IMR-90 (cell line): Measurements from ENCODE around the gene PLPP3. TPM values are rescaled to one million over a fixed set of nuclear protein-coding genes. Genes with fewer than 3 reads are reported as not detected.

ENCODE experiments used
- ATAC-seq: fragments of 200-7000 bp; cut with Tn5 transposase; 2 replicates; pipeline ENCODE4 v1.9.1; 2020; ENCODE audit warnings: low read depth, mild to moderate bottlenecking, moderate library complexity
- BruUV-seq: library from RNA; stranded (reverse); fragments of 400-500 nt; replicated peaks from 2 replicates; lab custom pipeline; 2021; lab: Mats Ljungman, UMichigan
- CTCF ChIA-PET: fragments of 300-600 bp; formaldehyde crosslinking; extraction: SDS; loops from one replicate; lab custom pipeline; 2021; ENCODE audit warnings: antibody characterized with exemption; lab: Yijun Ruan, JAX
- POLR2A ChIA-PET: fragments of 300-600 bp; sonication (Branson Sonifier 250); formaldehyde crosslinking; loops from one replicate; lab custom pipeline; 2022; ENCODE audit warnings: antibody characterized with exemption; ENCODE audit not compliant: unreplicated experiment; lab: Charles Lee
- DNase-seq: peaks from one replicate; pipeline ENCODE4 v3.0.0; 2013
- H2AFZ ChIP-seq: replicated peaks from 2 replicates; pipeline ENCODE3; 2013; ENCODE audit warnings: low read length, mild to moderate bottlenecking; ENCODE audit not compliant: poor library complexity
- H2AK5ac ChIP-seq: 2 replicates; pipeline ENCODE4 v1.6.1; 2013; ENCODE audit warnings: low read depth, low read length, inconsistent platforms
- H2AK9ac ChIP-seq: replicated peaks from 2 replicates; pipeline ENCODE3; 2013; ENCODE audit warnings: mild to moderate bottlenecking, low read depth, low read length, moderate library complexity; ENCODE audit not compliant: poor library complexity
- H2BK120ac ChIP-seq: 2 replicates; pipeline ENCODE4 v1.6.1; 2013; ENCODE audit warnings: low read depth, low read length, inconsistent platforms
- H2BK15ac ChIP-seq: 3 replicates; pipeline ENCODE4 v1.6.1; 2013; ENCODE audit warnings: low read depth, low read length, inconsistent platforms
- H2BK20ac ChIP-seq: 2 replicates; pipeline ENCODE4 v1.6.1; 2013; ENCODE audit warnings: low read depth, mild to moderate bottlenecking, inconsistent platforms, low read length, moderate library complexity
- H2BK5ac ChIP-seq: 2 replicates; pipeline ENCODE4 v1.6.1; 2013; ENCODE audit warnings: mild to moderate bottlenecking, low read depth, low read length, inconsistent platforms; ENCODE audit not compliant: poor library complexity, severe bottlenecking
- H3K14ac ChIP-seq: replicated peaks from 2 replicates; pipeline ENCODE4 v1.6.1; 2013; ENCODE audit warnings: low read depth, low read length, inconsistent platforms
- H3K18ac ChIP-seq: 2 replicates; pipeline ENCODE4 v1.6.1; 2013; ENCODE audit warnings: low read depth, low read length, control low read depth
- H3K23ac ChIP-seq: 2 replicates; pipeline ENCODE4 v1.6.1; 2013; ENCODE audit warnings: low read depth, low read length, inconsistent platforms
- H3K27ac ChIP-seq: 2 replicates; pipeline ENCODE4 v1.5.1; 2013; ENCODE audit warnings: mild to moderate bottlenecking, control low read depth, low read length; ENCODE audit not compliant: insufficient read depth
- H3K27me3 ChIP-seq: 2 replicates; pipeline ENCODE4 v1.6.1; 2013; ENCODE audit warnings: low read length; ENCODE audit not compliant: control insufficient read depth, insufficient read depth
- H3K36me3 ChIP-seq: 2 replicates; pipeline ENCODE4 v1.6.1; 2013; ENCODE audit warnings: low read length, mixed read lengths; ENCODE audit not compliant: control insufficient read depth, insufficient read depth
- H3K4ac ChIP-seq: 2 replicates; pipeline ENCODE4 v1.6.1; 2013; ENCODE audit warnings: low read depth, low read length, inconsistent platforms
- H3K4me1 ChIP-seq: 2 replicates; pipeline ENCODE4 v1.6.1; 2013; ENCODE audit warnings: low read length, mixed read lengths; ENCODE audit not compliant: control insufficient read depth, insufficient read depth
- H3K4me2 ChIP-seq: 2 replicates; pipeline ENCODE4 v1.6.1; 2013; ENCODE audit warnings: low read depth, mild to moderate bottlenecking, control low read depth, low read length, moderate library complexity
- H3K4me3 ChIP-seq: 2 replicates; pipeline ENCODE4 v1.5.1; 2013; ENCODE audit warnings: low read depth, mild to moderate bottlenecking, control low read depth, low read length, moderate library complexity; ENCODE audit not compliant: insufficient read depth
- H3K56ac ChIP-seq: 2 replicates; pipeline ENCODE4 v1.6.1; 2013; ENCODE audit warnings: low read length, inconsistent platforms; ENCODE audit not compliant: insufficient read depth; ENCODE audit errors: extremely low read depth
- H3K79me1 ChIP-seq, 2 experiments: 2 replicates each; pipeline ENCODE4 v1.6.1; 2013; ENCODE audit warnings: low read length in 2 of 2, inconsistent platforms in 1 of 2, low read depth in 1 of 2
- H3K9ac ChIP-seq: 2 replicates; pipeline ENCODE4 v1.6.1; 2013; ENCODE audit warnings: low read depth, low read length, control low read depth
- H3K9me1 ChIP-seq: 2 replicates; pipeline ENCODE4 v1.6.1; 2013; ENCODE audit warnings: low read length, inconsistent platforms; ENCODE audit not compliant: insufficient read depth
- H3K9me3 ChIP-seq: 2 replicates; pipeline ENCODE4 v1.6.1; 2013; ENCODE audit warnings: low read length; ENCODE audit not compliant: control insufficient read depth, insufficient read depth
- H4K20me1 ChIP-seq: 2 replicates; pipeline ENCODE4 v1.6.1; 2013; ENCODE audit warnings: low read length, inconsistent platforms; ENCODE audit not compliant: insufficient read depth
- H4K5ac ChIP-seq: 2 replicates; pipeline ENCODE4 v1.6.1; 2013; ENCODE audit warnings: mild to moderate bottlenecking, low read depth, low read length, control low read depth
- H4K8ac ChIP-seq, 2 experiments: 2 replicates each; pipeline ENCODE4 v1.6.1; 2013; ENCODE audit warnings: low read depth in 2 of 2, low read length in 2 of 2, control low read depth in 1 of 2, inconsistent platforms in 1 of 2
- H4K91ac ChIP-seq: 2 replicates; pipeline ENCODE4 v1.6.1; 2013; ENCODE audit warnings: low read depth, low read length, inconsistent platforms; ENCODE audit not compliant: insufficient read depth
- CEBPB ChIP-seq: IDR thresholded peaks from 2 replicates; pipeline ENCODE4 v1.6.1; 2012; ENCODE audit warnings: low read depth, low read length, improper control_type of control experiment
- MAFK ChIP-seq: IDR thresholded peaks from 2 replicates; pipeline ENCODE4 v1.6.1; 2012; ENCODE audit warnings: low read depth, low read length, improper control_type of control experiment
- POLR2A ChIP-seq: IDR thresholded peaks from 2 replicates; pipeline ENCODE4 v1.6.1; 2012; ENCODE audit warnings: mild to moderate bottlenecking, low read depth, low read length
- RAD21 ChIP-seq: IDR thresholded peaks from 2 replicates; pipeline ENCODE4 v1.6.1; 2012; ENCODE audit warnings: low read length, improper control_type of control experiment
- RCOR1 ChIP-seq: IDR thresholded peaks from 2 replicates; pipeline ENCODE4 v1.6.1; 2012; ENCODE audit warnings: mild to moderate bottlenecking, low read length, improper control_type of control experiment; ENCODE audit not compliant: insufficient replicate concordance
- SMC3 ChIP-seq: fragments of 150-350 bp; IDR thresholded peaks from 2 replicates; pipeline ENCODE4 v1.6.1; 2016; ENCODE audit warnings: low read depth, mild to moderate bottlenecking, antibody characterized with exemption, low read length, moderate library complexity
- WGBS, 2 experiments: methylation state at CpG; one replicate each; pipeline versions ENCODE4 v1.1.5 to v1.1.7; 2013; ENCODE audit warnings: missing lambda C conversion rate in 2 of 2; ENCODE audit not compliant: insufficient read length in 1 of 2; ENCODE audit errors: extremely low coverage in 2 of 2; 5-methylcytosine and 5-hydroxymethylcytosine counted together
- dilution Hi-C: fragments of 300-500 bp; cut with HindIII; formaldehyde crosslinking; loops from one replicate; pipeline ENCODE4 v1.14.3; 2018; ENCODE audit warnings: low sequenced_read_pairs; ENCODE audit not compliant: unreplicated experiment
- in situ Hi-C: fragments of 300-500 bp; cut with MboI; formaldehyde crosslinking; loops from 3 replicates; pipeline ENCODE4 v1.14.3; 2019; ENCODE audit warnings: low sequenced_read_pairs, inconsistent platforms, mixed read lengths
- intact Hi-C: fragments of 100-400 bp; cut with micrococcal nuclease; formaldehyde crosslinking; loops from 2 replicates; pipeline ENCODE4 v1.10.0; 2022
- polyA plus RNA-seq, 3 experiments: library from polyadenylated mRNA; depleted of rRNA; stranded (reverse); fragments of >200 nt; gene quantifications; 2 replicates each; pipeline ENCODE4 v1.2.3, GENCODE V29; 2012; ENCODE audit warnings: low replicate concordance in 1 of 3
- total RNA-seq: library from RNA; depleted of rRNA; stranded (reverse); fragments of >200 nt; gene quantifications from 2 replicates; pipeline ENCODE4 v1.2.3, GENCODE V29; 2012
- TF ChIP-seq, protein P1 (sequence below): fragments of 150-350 bp; IDR thresholded peaks from 2 replicates; pipeline ENCODE4 v1.6.1; 2017; ENCODE audit warnings: mild to moderate bottlenecking, antibody characterized with exemption, low read length, low read depth
- TF ChIP-seq, protein P2 (sequence below): fragments of 150-350 bp; IDR thresholded peaks from 2 replicates; pipeline ENCODE4 v1.6.1; 2016; ENCODE audit warnings: low read depth, mild to moderate bottlenecking, low read length, moderate library complexity, borderline replicate concordance

PLPP3 gene
- total and polyA plus RNA-seq, 2 of the 4 experiments (the other 2 are of a cell fraction), result 49.9 to 56.6 TPM

GRCh38 chr1:56446531-56447098 lies 132.7 kb downstream of the PLPP3 start:
- Histone ChIP-seq H3K27me3 (no peaks in the 10 kb centered on the region; the same call in 1 of the 2 replicates), H4K91ac (no peak overlapping the region), H3K36me3 (no peaks in the 10 kb centered on the region), H2AK5ac (no peak overlapping the region), H3K56ac (no peak overlapping the region), H3K27ac (peak overlapping the region; percentile 33; the same call in 1 of the 2 replicates), H3K4me1 (peaks cover 10% of the 10 kb centered on the region; the same call in 1 of the 2 replicates), H3K9me1 (peaks cover 3% of the 10 kb centered on the region), H4K20me1 (no peaks in the 10 kb centered on the region), H3K4ac (no peak overlapping the region), H4K8ac (0 out of 4 replicates have a peak overlapping the region, but pooled peaks of 1 of the 2 experiments have one; percentile 12), H2BK5ac (no peak overlapping the region), H3K4me2 (peak overlapping the region; percentile 21; the same call in 1 of the 2 replicates), H3K79me1 (no peaks in the 10 kb centered on the region), H3K14ac (no peak overlapping the region; the same call in 1 of the 2 replicates), H4K5ac (no peak overlapping the region; the same call in 1 of the 2 replicates), H3K9ac (no peak overlapping the region), H2BK15ac (no peak overlapping the region), H3K4me3 (no peak overlapping the region), H2BK20ac (no peak overlapping the region), H2AK9ac (no peak overlapping the region), H3K9me3 (no peaks in the 10 kb centered on the region), H2AFZ (no peak overlapping the region), H2BK120ac (peak overlapping the region; percentile 4; the same call in 1 of the 2 replicates), H3K23ac (no peak overlapping the region), H3K18ac (no peak overlapping the region)
- dilution Hi-C loops, result no loop called here
- in situ Hi-C loops, result no loop called here
- ChIA-PET POLR2A (no interaction called here), CTCF (no interaction called here)
- TF ChIP-seq CEBPB, result no peak
- no peak for TF ChIP-seq POLR2A
- TF ChIP-seq SMC3, result no peak
- TF ChIP-seq RAD21, result no peak
- TF ChIP-seq, protein P1, sequence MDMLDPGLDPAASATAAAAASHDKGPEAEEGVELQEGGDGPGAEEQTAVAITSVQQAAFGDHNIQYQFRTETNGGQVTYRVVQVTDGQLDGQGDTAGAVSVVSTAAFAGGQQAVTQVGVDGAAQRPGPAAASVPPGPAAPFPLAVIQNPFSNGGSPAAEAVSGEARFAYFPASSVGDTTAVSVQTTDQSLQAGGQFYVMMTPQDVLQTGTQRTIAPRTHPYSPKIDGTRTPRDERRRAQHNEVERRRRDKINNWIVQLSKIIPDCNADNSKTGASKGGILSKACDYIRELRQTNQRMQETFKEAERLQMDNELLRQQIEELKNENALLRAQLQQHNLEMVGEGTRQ, result no peak
- TF ChIP-seq RCOR1, result no peak
- no peak for TF ChIP-seq MAFK
- TF ChIP-seq, protein P2, sequence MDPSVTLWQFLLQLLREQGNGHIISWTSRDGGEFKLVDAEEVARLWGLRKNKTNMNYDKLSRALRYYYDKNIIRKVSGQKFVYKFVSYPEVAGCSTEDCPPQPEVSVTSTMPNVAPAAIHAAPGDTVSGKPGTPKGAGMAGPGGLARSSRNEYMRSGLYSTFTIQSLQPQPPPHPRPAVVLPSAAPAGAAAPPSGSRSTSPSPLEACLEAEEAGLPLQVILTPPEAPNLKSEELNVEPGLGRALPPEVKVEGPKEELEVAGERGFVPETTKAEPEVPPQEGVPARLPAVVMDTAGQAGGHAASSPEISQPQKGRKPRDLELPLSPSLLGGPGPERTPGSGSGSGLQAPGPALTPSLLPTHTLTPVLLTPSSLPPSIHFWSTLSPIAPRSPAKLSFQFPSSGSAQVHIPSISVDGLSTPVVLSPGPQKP, result no peak
- DNase-seq, result peak; percentile 55
- intact Hi-C loops, result no loop called here
- ATAC-seq, result peak; percentile 77
- WGBS, 2 experiments, result 33% methylated on average over 3 of the region's 5 CpGs; no CpG with 5 or more reads in 1 of the 2 experiments
- no TSS peak for BruUV-seq
